Right kidney (tissue), 1 donor: Measurements from ENCODE around the gene MPO.

Source experiments
- DNase-seq: peaks from one replicate; pipeline ENCODE4 v3.0.0-alpha.2; 2016

MPO gene

DNA sequence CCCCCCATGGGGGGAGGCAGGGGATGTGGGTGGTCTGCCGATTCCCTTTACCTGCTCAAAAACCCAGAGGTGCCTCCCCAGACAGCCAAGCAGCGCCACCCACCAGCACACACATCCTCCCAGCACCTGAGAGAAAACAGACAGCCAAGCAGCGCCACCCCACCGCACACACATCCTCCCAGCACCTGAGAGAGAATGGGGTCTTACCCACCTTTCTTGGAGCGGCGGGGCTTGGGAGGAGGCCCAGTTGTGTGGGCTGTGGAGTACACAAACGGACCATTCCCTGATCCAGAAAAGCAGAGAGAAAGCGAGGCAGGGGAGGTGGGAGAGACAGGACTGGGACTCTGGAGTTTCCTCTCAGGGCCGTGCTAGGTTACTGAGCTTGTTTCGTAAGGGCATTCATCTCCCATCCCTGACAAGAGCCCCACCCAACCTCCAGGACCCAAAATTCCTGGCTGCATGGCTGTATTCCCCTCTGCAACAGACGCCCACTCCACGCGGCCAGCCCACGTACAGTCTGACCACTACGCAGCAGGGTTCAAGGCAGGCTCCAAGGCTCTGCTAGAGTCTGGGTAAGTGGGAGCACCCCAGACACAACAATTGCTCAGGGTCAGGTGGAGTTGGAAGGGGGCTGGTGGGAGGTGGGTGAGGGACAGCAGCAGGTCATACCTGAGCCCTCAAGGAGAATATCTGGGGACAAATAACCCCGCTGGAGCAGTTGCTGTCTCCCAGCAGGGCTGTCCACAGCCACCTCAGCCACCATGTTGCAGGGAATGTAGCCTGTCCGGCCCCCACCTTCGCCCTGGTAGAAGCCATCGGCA, 25.6 kb upstream of the MPO start:
- no peak for DNase-seq

DNA sequence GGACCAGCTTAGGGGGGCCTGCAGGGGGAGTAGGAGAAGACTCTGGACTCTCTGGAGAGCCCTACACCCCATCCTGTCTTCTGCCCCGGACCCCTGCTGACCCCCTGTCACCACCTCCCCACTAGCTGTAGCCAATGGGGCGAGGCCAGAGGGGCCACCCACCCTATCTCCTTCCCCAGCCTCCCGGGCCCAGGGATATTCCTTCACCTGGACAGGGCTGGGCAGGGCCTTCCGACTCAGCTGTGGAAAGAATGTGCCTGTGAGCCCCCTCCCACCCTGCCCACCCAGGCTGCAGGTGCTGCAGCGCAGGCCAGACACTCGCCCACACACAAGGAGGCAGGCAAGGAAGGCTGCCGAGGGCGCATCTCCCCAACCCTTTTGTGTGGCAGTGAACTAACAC, 24.9 kb upstream of the MPO start:
- DNase-seq, result no peak

DNA sequence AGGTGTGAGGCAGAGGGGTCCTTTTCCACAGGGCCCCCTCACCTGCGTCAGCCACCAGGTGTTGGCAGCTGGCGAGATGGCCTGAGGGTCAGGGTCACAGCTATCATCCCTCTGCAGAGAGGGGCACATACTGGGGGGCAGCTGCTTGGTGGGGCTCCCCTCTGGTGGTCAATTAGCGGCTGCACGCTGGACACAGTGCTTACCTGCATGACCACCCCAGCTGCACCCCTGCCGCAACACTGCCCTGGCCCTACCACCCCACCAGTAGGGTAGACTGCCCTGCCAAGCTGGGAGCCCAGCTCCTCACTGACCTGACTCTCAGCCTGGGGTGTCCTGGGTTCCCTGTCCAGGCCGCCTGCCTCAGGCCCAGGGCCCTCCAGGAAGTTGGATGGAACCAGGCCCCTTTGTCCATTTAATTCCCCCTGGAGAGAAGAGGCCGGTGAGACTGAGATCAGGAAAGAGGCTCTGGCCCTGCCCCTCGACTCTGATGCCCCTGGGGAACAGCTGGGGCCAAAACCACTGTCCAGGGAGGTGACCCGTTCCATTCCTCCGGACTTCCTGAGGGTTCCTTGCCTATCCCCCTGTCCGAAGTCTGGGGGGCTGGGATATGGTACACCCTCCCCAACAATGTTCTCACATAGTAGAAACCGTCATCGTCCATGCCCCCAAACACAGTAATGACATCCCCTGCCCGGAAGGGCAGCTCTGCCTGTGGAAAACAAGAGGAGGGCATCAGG, 24.2 kb upstream of the MPO start:
- no peak for DNase-seq

- DNase-seq, result peak; percentile 28
These were observed 23.4 kb upstream of the MPO start for GRCh38 chr17:58303971-58304749.

DNA sequence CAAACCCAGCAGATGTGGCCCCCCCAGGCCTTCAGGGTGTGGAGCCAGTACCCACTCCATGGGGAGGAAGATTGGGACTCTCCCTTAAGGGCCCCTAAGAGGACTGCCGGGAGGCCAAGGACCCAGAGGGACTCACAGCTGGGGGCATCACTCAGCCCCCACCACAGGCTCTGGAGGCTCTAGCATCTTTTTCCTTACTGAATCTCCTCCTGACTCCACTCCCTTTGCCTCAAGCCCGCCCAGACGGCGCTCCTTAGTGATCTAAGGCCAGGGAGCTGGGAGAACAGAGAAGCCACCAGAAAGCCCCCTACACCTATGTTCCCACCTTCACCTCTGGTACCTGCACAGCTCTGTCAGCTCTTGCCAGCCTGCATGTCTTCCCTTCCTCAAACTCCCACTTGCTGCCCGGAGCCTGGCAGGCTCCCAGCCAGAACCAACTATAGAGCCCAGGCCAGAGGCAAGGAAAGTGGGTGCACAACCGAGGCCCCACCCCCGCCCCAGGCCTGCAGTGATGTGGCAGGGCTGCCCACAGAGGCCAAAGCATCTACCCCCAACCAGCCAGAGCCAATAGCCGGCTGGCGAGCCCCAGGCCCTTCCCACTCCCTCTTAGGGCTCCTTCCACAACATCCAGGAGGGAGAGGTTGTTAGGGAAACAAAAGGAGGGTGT, 22.3 kb upstream of the MPO start:
- DNase-seq, result no peak

DNA sequence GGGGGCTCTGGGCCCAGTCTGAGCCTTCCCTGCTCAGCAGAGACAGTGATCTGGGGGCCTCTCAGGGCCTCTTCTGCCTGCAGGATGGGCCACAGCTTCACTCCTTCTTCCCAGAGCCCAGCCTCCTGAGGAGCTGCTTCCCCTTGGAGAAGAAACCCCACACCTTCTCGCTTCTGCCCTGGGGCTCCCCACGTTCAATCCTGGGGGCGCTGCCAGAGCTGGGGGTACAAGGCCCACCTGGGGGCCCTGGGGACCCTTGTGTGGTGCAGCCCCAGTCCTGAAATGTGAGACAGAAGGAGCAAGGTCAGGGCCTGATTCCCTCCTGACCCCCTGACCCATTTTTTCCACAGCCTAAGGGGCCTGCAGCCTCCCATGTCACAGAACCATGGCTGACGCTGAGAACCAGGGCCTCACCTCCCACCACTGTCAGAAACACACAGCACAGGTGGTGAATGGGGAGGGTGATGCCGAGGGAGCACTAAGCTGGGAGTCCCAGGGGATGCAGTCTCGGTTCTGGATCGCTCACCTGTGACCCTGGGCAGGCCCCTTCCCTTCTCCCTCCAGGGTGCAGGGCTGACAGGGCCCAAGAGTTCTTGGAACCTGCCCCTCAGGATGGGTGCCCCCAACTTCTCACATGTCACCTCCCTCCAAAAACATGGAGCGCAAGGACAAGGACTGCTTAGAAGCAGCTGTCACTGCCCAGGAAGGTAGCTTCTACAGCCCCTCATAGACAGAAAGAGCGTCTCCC, 21.6 kb upstream of the MPO start:
- DNase-seq, result no peak

DNA sequence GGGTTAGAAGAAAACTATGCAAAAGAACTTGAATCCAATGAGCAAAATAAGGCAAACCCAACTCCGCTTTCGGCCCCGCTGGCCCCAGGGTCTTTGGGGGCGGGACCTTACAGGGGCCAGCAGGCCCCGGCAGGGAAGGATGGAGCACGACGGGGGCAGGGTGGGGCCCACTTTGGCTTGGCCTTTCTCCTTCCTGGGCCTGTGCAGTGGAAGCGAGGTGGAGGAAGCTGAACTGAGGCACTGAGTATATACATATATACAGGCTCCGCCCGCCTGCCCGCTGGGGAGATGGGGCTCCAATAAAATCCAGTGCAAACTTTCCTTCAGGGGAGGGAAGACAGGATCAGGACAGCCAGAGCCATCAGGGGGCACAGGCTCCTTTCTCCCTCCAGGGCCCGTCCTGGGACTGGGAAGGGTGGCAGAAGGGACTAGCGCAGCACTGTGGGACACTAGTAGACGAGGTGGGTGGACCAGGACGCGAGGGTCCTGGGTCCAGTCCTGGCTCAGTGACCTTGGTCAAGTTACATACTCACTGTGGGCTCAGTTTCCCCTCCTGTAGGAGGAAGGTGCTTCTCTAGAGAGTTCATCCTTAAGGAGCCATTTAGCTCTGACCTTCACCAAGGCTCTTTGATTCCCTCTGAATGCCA, 20.9 kb upstream of the MPO start:
- DNase-seq, result no peak

DNA sequence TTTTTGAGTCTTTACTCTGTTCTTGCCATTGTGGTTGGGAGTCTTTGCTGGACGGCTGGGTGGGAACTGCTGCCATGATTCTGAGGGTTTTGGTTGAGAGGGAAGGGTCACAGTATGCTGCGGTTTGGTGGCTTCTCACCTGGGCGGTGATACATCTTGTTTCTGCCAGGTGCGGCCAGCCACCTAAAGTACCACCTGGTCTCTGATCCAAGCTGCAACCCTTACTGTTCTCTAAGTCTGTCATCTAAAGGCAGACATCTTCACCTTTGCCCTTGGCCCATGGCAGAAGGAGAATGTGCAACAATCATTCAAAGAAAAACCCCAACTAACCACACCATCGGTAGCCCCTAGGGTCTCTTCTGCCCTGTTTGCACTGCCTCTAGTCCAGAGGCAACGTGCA, 19.6 kb upstream of the MPO start:
- no peak for DNase-seq

GRCh38 chr17:58294034-58294433, 13.3 kb upstream of the MPO start:
- no peak for DNase-seq

GRCh38 chr17:58291246-58291645, 10.5 kb upstream of the MPO start:
- no peak for DNase-seq

GRCh38 chr17:58289869-58290268, 9.1 kb upstream of the MPO start:
- no peak for DNase-seq

DNA sequence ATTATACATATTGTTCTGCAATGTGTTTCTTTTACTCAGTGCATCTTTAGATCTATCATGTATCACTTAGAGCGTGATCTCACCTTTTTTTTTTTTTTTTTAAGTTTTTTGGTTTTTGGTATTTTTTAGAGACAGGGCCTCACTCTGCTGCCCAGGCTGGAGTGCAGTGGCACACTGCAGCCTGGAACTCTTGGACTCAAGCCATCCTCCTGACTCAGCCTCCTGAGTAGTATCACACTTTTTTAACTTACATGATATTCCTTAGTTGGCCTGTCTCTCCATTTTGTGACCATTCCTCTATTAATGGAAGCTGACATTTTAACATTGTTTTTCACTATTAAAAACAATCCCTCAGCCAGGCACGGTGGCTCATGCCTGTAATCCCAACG, 4.7 kb upstream of the MPO start:
- no peak for DNase-seq

- no peak for DNase-seq
These were observed 4.1 kb upstream of the MPO start for GRCh38 chr17:58284613-58285421.

DNA sequence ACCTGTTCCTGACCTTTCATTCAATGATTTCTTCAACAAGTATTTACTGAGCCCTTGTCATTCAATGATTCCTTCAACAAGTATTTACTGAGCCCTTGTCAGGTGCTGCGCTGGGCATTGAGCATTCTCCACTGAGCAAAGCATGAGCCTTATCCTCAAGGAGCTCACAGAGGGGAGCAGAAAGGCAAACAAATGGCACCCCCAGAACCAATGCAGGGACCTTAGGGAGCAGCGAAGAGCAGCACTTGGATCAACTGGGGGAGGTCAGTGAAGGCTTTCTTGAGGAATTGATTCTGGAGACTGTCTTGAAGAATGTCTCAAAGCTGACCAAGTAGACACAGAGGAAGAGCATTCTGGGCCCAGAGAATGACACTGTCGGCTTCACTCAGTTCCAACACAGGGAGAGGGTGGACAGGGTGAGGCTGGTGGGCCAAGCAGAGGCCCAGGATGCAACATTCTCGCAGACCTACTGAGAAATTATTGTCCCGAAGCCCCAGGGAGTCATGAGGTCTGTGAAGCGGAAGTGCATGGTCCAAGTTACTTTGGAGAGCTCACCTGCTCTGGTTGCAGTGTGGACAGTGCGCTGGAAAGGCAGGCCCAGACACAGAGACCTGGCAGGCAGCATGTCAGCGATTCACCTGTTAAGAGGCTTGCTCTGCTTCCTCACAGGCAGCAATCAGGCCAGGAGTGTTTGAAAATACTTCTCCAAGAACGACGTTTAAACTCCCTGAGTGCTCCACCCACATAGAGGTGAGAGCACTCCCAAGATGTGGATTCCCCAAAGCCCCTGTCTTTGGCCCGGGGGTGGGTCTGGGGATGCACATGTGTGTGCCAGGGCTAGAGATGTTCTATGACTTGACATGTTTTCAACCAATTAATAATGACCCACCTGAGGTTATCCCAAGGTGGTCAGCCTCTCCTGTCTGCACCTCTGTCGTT, 3.2 kb upstream of the MPO start:
- DNase-seq, result no peak

DNA sequence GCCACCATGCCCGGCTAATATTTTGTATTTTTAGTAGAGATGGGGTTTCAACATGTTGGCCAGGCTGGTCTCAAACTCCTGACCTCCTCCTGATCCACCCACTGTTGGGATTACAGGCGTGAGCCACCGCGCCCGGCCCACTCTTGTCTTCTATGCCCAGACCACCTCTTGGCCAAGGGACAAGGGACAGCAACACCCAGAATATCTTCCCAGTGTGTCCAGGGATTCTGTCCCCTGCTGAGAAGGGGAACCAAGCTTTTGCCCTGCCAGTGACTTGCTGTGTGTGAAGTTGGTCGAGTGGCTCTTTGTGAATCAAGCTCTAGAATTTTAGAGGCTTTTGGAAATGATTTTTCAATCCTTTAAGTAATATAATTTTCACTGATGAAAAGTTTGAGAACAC, 1.7 kb upstream of the MPO start:
- no peak for DNase-seq

GRCh38 chr17:58281511-58282011, 826 bp upstream of the MPO start:
- no peak for DNase-seq

- no peak for DNase-seq
These were observed 827 bp downstream of the MPO start for GRCh38 chr17:58279736-58280479.

- peak; percentile 73 for DNase-seq
These were observed 1.6 kb downstream of the MPO start for GRCh38 chr17:58279016-58279711.
